RWPE1 (cell line): ENCODE measurements around the gene MT1A.
"Not testable (repeated sequence)": the region's sequence is repeated elsewhere in the genome, so short reads cannot be mapped to it uniquely, and the experiment has no call there.

Experiments used
- CTCF ChIA-PET: fragments of 350-600 bp; sonication (Branson Sonifier 250); formaldehyde crosslinking; extraction: SDS; loops from one replicate; lab custom pipeline; 2021; lab: Yijun Ruan, JAX
- POLR2A ChIA-PET: fragments of 400-600 bp; formaldehyde crosslinking; extraction: SDS; loops from one replicate; lab custom pipeline; 2020; ENCODE audit warnings: antibody characterized with exemption; ENCODE audit not compliant: low non-redundant PET; lab: Yijun Ruan, JAX
- DNase-seq: peaks from one replicate; pipeline ENCODE4 v3.0.0; 2012; ENCODE audit warnings: low spot score
- H3K27ac ChIP-seq: fragments of 450-650 bp; 2 replicates; pipeline ENCODE4 v1.5.1; 2017
- TF ChIP-seq, protein P1 (sequence below): fragments of 450-650 bp; conservative IDR thresholded peaks from 2 replicates; pipeline ENCODE4 v1.5.1; 2017; ENCODE audit warnings: low read depth, mild to moderate bottlenecking

MT1A gene

DNA sequence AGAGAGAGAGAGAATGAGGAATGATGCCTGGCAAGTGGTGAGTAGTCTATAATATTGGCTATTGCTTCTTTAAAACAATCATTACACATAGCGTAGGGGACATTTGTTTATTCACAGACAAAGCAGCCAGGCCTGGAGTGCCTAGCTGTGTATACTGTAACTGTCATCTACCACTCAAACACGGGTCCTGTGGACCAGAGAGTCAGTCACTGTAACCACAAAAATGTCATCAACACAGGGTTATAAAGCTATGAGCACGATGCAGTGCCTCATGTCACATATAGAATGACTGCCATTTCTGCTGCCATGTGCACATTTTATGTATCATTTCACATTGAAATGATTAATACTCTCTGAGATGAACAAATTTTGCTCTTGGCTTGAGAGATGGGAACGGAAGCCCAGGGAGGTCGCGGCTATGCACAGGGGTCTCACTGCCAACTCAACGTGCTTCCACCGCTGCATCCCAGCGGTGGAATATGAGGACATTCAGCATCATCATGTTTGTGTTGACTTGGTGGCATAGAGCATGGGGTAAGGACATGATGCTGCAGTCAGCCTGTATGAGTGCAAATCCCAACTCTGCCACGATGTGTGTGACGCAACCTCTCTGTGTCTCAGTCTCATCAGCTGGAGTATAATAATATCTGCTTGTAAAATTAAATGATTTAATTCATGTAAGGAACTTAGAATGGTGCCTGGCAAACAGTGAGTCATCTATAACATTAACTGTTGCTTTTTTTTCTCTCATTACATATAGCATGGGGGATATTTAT lies 34.5 kb downstream of the MT1A start:
- TF ChIP-seq, protein P1, sequence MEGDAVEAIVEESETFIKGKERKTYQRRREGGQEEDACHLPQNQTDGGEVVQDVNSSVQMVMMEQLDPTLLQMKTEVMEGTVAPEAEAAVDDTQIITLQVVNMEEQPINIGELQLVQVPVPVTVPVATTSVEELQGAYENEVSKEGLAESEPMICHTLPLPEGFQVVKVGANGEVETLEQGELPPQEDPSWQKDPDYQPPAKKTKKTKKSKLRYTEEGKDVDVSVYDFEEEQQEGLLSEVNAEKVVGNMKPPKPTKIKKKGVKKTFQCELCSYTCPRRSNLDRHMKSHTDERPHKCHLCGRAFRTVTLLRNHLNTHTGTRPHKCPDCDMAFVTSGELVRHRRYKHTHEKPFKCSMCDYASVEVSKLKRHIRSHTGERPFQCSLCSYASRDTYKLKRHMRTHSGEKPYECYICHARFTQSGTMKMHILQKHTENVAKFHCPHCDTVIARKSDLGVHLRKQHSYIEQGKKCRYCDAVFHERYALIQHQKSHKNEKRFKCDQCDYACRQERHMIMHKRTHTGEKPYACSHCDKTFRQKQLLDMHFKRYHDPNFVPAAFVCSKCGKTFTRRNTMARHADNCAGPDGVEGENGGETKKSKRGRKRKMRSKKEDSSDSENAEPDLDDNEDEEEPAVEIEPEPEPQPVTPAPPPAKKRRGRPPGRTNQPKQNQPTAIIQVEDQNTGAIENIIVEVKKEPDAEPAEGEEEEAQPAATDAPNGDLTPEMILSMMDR: no peak
- ChIA-PET CTCF (interaction anchor here (0.6 to 2.7 kb wide), 2 partner anchors 29 to 54 kb away, joined by 3 to 13 read pairs; no protein-coding TSS in a partner anchor), POLR2A (no interaction called here)
- no peak for DNase-seq
- no peak overlapping the region for H3K27ac ChIP-seq

DNA sequence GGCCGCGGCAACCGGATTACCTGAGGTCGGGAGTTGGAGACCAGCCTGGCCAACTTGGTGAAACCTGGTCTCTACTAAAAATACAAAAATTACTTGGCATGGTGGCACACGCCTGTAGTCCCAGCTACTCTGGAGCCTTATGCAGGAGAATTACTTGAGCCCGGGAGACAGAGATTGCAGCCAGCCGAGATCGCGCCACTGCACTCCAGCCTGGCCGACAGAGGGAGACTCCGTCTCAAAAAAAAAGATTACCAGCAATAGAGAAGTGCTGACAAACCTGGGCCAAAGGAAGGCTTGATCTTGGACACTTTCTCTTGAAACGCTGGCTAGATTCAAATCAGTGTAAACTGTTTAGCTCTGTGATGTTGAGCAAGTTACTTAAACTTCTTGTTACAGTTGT lies 35.5 kb downstream of the MT1A start:
- DNase-seq: no peak
- CTCF ChIA-PET: interaction anchor here (0.6 to 2.7 kb wide), 8 partner anchors 28 to 335 kb away, joined by 3 to 13 read pairs (median 3); no protein-coding TSS in a partner anchor
- no peak overlapping the region for H3K27ac ChIP-seq
- POLR2A ChIA-PET: no interaction called here
- TF ChIP-seq, protein P1: no peak; the same call in 1 of the 2 replicates

DNA sequence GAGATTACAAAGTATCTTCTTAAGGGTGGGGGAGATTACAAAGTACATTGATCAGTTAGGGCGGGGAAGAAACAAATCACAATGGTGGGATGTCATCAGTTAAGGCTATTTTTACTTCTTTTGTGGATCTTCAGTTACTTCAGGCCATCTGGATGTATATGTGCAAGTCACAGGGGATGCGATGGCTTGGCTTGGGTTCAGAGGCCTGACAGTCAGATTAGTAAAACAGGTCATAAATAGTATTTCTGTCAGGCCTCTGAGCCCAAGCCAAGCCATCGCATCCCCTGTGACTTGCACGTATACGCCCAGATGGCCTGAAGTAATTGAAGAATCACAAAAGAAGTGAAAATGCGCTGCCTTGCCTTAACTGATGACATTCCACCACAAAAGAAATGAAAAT lies 36.1 kb downstream of the MT1A start:
- H3K27ac ChIP-seq, DNase-seq, POLR2A ChIA-PET: not testable (repeated sequence)
- CTCF ChIA-PET: interaction anchor here (0.6 to 2.7 kb wide), 5 partner anchors 27 to 207 kb away, joined by 3 to 13 read pairs (median 3); no protein-coding TSS in a partner anchor

DNA sequence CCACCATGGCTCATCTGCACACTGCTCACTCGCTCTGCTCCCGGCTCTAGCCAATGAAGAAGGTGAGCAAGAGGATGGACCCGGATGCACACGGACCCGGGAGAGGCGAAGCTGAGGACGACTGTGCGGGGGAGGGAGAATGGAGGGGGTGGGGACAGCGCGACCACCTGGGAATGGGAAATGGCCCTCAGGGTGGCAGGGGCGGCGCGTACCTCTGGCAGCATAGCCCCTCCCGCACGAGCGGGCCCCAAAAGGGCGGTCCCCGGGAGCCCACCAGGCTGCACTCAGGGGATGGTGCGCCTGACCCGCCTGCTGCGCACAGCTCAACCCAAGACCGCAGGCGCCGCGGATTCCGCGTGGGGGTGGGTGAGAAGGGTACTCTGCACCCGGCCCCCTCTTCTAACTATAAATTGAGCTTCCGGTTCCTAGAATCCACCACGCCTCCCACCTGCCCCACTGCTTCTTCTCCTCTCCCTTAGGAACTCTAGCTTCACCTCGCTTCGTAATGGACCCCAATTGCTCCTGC lies 37.3 kb downstream of the MT1A start:
- no peak overlapping the region for H3K27ac ChIP-seq
- TF ChIP-seq, protein P1: no peak
- DNase-seq: no peak
- ChIA-PET POLR2A (no interaction called here), CTCF (interaction anchor here (0.8 kb wide), 1 partner anchor 26 kb away, joined by 3 read pairs; no protein-coding TSS in a partner anchor)

DNA sequence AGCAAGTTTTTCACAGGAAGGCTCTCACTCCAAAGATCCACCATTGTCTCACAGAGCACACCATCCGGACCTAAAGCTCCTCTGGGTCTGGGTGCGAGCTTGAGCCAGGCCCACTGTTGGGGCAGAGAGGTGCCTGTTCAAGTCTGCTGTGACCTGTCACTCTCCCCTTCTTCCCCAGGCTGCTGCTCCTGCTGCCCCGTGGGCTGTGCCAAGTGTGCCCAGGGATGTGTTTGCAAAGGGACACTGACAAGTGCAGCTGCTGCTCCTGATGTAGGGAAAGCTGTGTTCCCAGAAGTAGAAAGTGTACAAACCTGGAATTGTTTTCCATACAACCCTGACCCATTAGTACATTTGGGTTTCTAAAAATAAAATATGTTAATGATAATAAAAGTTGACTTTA lies 39.0 kb downstream of the MT1A start:
- TF ChIP-seq, protein P1: no peak
- ChIA-PET POLR2A (no interaction called here), CTCF (interaction anchor here (1.3 kb wide), 1 partner anchor 25 kb away, joined by 11 read pairs; no protein-coding TSS in a partner anchor)
- DNase-seq: no peak
- no peak overlapping the region for H3K27ac ChIP-seq

DNA sequence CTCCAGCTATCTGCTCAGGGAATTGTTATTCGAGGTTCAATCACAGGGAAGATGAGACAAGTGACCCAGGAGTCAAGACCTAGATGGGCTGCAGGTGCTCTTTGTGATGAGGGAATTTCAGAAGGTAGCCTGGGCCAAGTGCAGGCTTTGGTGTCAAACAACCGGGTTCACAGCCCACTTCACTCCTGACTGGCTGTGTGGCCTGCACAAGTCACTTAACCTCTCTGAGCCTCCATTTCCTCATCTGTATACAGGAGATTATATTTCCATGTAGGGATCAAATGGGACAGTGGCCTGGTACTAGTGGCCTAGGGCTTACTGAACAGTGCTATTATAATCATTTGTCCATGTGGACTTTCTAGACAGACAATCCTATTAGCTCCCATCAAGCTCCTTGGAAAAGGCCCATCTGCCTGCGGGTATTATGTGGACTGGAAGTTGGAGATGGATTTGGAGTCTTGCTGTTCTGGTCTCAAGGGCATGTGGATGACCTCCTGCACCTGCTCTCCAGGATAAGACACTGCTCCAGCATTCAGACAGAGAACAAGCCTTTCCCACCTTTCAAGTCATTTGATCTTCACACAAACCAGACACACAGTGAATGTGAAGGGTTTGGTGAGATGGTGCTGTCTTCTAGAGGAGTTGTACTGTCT lies 40.7 kb downstream of the MT1A start:
- ChIA-PET CTCF (interaction anchor here (0.5 to 1.4 kb wide), 4 partner anchors 23 to 197 kb away, joined by 3 to 6 read pairs (median 4); no protein-coding TSS in a partner anchor), POLR2A (no interaction called here)
- DNase-seq: no peak
- TF ChIP-seq, protein P1: no peak
- peak overlapping the region; percentile 25 for H3K27ac ChIP-seq
